DOHH2 (cell line): ENCODE measurements around the gene MRPS26.

ENCODE experiments used
- CTCF ChIP-seq: fragments of 200-600 bp; sonication (generic); IDR thresholded peaks from one replicate; pipeline ENCODE4 v1.5.1; 2014; ENCODE audit warnings: antibody characterized with exemption, mild to moderate bottlenecking, low read depth, low read length; ENCODE audit not compliant: poor library complexity, severe bottlenecking
- EZH2phosphoT487 ChIP-seq: fragments of 200-600 bp; sonication (generic); IDR thresholded peaks from 2 replicates; pipeline ENCODE4 v1.6.1; 2017; ENCODE audit warnings: borderline replicate concordance, mild to moderate bottlenecking, antibody characterized with exemption, low read length, moderate library complexity, mixed read lengths

DNA sequence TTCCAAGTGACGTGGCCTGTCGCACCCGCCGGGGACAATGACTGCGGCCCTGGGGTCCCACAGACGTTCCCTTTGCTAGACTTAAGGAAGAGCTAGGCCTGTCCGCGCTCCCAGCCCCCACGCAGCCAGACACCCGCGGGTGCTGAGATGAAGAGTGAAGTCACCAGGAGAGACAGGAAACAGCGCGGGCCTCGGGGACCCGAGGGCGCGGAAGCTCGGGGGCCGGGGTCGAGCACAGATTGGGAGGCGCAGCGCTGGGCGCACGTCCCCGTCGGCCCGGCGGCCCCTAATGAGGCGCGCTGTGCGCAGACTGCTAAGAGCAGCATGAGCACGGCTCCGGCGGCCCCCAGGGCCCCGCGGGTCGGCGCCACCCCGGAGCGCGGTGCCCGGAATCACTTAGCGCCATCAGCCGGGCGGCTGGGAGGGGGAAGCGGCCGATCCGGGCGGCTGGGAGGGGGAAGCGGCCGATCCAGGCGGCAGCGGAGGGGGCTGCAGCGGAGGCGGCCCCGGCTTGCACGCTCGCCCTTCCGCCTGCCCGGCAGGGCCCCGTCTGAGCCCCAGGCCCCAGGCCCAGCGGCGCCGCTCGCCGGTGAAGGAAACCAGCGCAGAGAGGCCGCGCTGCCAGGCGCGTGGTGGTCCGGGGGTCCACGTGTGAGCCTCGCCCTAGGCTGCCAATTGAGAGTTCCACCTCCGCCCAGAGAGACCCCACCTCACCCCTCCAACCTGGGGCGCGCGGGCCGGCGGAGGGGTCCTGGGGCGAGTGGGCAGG is 46.9 kb downstream of the MRPS26 start:
- TF ChIP-seq CTCF (no peak), EZH2phosphoT487 (peak; percentile 45; the same call in 1 of the 2 replicates)
